ENCODE data around the gene HOXA4.

The HOXA4 gene

GRCh38 chr7:27147199-27148030 is 16.9 kb upstream of the HOXA4 start, which contains the start of gene HOXA6:
Gene HOXA6 (minus strand): TSS chr7:27147774. CDS start chr7:27147749, 25 bp downstream.
- DNase-seq, result no peak

- DNase-seq, result no peak
Measured at GRCh38 chr7:27146491-27147198, 16.1 kb upstream of the HOXA4 start.

GRCh38 chr7:27145914-27146412 is 15.4 kb upstream of the HOXA4 start:
- DNase-seq, result no peak

- no peak for DNase-seq
Measured at GRCh38 chr7:27145165-27145913, 14.8 kb upstream of the HOXA4 start.

GRCh38 chr7:27144781-27145164 is 14.2 kb upstream of the HOXA4 start:
- DNase-seq, result no peak

GRCh38 chr7:27143950-27144780 is 13.6 kb upstream of the HOXA4 start:
- no peak for DNase-seq

GRCh38 chr7:27143023-27143949 is 12.7 kb upstream of the HOXA4 start, which contains the start of gene HOXA5:
Gene HOXA5 (minus strand): TSS chr7:27143681. CDS start chr7:27143607, 74 bp downstream.
- DNase-seq, result no peak

- no peak for DNase-seq
Measured at GRCh38 chr7:27142580-27143022, 12.0 kb upstream of the HOXA4 start.

- no peak for DNase-seq
Measured at GRCh38 chr7:27141923-27142579, 11.5 kb upstream of the HOXA4 start.

GRCh38 chr7:27141137-27141922 is 10.8 kb upstream of the HOXA4 start:
- no peak for DNase-seq

- DNase-seq, result no peak
Measured at GRCh38 chr7:27140126-27140857, 9.7 kb upstream of the HOXA4 start.

GRCh38 chr7:27139334-27140125 is 9.0 kb upstream of the HOXA4 start:
- DNase-seq, result no peak

GRCh38 chr7:27138985-27139333 is 8.4 kb upstream of the HOXA4 start:
- no peak for DNase-seq

GRCh38 chr7:27138472-27138871 is 7.9 kb upstream of the HOXA4 start:
- DNase-seq, result no peak

- DNase-seq, result no peak
Measured at GRCh38 chr7:27137640-27138315, 7.2 kb upstream of the HOXA4 start.

- DNase-seq, result no peak
Measured at GRCh38 chr7:27134392-27134791, 3.8 kb upstream of the HOXA4 start.
